Ascending aorta (tissue), 2 donors: Measurements from ENCODE around the gene GJA4. TPM values are rescaled to one million over a fixed set of nuclear protein-coding genes. Genes with fewer than 3 reads are reported as not detected.

Source experiments
- DNase-seq, 2 donors: peaks; one replicate each; pipeline ENCODE4 v3.0.0-alpha.2; 2019; ENCODE audit warnings: low spot score in 2 of 2
- H3K27ac ChIP-seq, 2 donors: fragments of 200-600 bp; sonication (generic); one replicate each; pipeline ENCODE4 v1.5.1; 2016 to 2017; ENCODE audit warnings: mild to moderate bottlenecking in 1 of 2
- H3K27me3 ChIP-seq: fragments of 200-600 bp; sonication (generic); one replicate; pipeline ENCODE4 v1.5.1; 2017
- H3K36me3 ChIP-seq, 2 donors: fragments of 200-600 bp; sonication (generic); one replicate each; pipeline ENCODE4 v1.5.1; 2016
- H3K4me1 ChIP-seq, 2 donors: fragments of 200-600 bp; sonication (generic); one replicate each; pipeline ENCODE4 v1.5.1; 2016 to 2017; ENCODE audit warnings: mild to moderate bottlenecking in 1 of 2
- H3K4me3 ChIP-seq, 2 donors: fragments of 200-600 bp; sonication (generic); one replicate each; pipeline ENCODE4 v1.5.1; 2016 to 2017; ENCODE audit warnings: mild to moderate bottlenecking in 1 of 2
- H3K9me3 ChIP-seq, 2 donors: fragments of 200-600 bp; sonication (generic); one replicate each; pipeline ENCODE4 v1.5.1; 2016
- intact Hi-C: fragments of 100-400 bp; cut with DNase I; formaldehyde crosslinking; loops from one replicate; pipeline ENCODE4 v1.15.1; 2023
- total RNA-seq: library from RNA; depleted of rRNA; stranded (reverse); fragments of >200 nt; gene quantifications from one replicate; pipeline ENCODE4 v1.1.0, GENCODE V29; 2016
- TF ChIP-seq, protein P1 (sequence below), 3 experiments: fragments of 200-600 bp in 2 of 3; fragments of 450-650 bp in 1 of 3; sonication (generic) in 2 of 3; IDR thresholded peaks; one replicate each; pipeline ENCODE4 v1.5.1; 2016 to 2019; ENCODE audit warnings: antibody characterized with exemption in 3 of 3, mild to moderate bottlenecking in 1 of 3, moderate library complexity in 1 of 3

The GJA4 gene
- total RNA-seq, 1 donor from 2014 or later, result 190 TPM

DNA sequence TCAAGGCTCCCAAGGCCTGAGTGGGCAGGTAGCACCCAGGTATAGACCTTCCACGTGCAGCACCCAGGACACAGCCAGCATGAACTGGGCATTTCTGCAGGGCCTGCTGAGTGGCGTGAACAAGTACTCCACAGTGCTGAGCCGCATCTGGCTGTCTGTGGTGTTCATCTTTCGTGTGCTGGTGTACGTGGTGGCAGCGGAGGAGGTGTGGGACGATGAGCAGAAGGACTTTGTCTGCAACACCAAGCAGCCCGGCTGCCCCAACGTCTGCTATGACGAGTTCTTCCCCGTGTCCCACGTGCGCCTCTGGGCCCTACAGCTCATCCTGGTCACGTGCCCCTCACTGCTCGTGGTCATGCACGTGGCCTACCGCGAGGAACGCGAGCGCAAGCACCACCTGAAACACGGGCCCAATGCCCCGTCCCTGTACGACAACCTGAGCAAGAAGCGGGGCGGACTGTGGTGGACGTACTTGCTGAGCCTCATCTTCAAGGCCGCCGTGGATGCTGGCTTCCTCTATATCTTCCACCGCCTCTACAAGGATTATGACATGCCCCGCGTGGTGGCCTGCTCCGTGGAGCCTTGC is 31.5 kb upstream of the GJA4 start:
- H3K27me3 ChIP-seq, result no peaks in the 10 kb centered on the region
- no peak overlapping the region for H3K4me3 ChIP-seq
- no peak for DNase-seq
- TF ChIP-seq, protein P1, sequence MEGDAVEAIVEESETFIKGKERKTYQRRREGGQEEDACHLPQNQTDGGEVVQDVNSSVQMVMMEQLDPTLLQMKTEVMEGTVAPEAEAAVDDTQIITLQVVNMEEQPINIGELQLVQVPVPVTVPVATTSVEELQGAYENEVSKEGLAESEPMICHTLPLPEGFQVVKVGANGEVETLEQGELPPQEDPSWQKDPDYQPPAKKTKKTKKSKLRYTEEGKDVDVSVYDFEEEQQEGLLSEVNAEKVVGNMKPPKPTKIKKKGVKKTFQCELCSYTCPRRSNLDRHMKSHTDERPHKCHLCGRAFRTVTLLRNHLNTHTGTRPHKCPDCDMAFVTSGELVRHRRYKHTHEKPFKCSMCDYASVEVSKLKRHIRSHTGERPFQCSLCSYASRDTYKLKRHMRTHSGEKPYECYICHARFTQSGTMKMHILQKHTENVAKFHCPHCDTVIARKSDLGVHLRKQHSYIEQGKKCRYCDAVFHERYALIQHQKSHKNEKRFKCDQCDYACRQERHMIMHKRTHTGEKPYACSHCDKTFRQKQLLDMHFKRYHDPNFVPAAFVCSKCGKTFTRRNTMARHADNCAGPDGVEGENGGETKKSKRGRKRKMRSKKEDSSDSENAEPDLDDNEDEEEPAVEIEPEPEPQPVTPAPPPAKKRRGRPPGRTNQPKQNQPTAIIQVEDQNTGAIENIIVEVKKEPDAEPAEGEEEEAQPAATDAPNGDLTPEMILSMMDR (IDR thresholded peaks at IDR 0.05), result no peak
- no peaks in the 10 kb centered on the region for H3K9me3 ChIP-seq
- no peaks in the 10 kb centered on the region for H3K36me3 ChIP-seq
- H3K4me1 ChIP-seq, result no peaks in the 10 kb centered on the region
- no peak overlapping the region for H3K27ac ChIP-seq
- intact Hi-C loops, result no loop called here

- no peaks in the 10 kb centered on the region for H3K36me3 ChIP-seq
- TF ChIP-seq, protein P1 (IDR thresholded peaks at IDR 0.05), result no peak
- no peaks in the 10 kb centered on the region for H3K27me3 ChIP-seq
- no peak overlapping the region for H3K27ac ChIP-seq
- no peak overlapping the region for H3K4me3 ChIP-seq
- intact Hi-C loops, result no loop called here
- DNase-seq, result no peak
- no peaks in the 10 kb centered on the region for H3K4me1 ChIP-seq
- H3K9me3 ChIP-seq, result no peaks in the 10 kb centered on the region
Observed at GRCh38 chr1:34761776-34762307, 31.0 kb upstream of the GJA4 start.

DNA sequence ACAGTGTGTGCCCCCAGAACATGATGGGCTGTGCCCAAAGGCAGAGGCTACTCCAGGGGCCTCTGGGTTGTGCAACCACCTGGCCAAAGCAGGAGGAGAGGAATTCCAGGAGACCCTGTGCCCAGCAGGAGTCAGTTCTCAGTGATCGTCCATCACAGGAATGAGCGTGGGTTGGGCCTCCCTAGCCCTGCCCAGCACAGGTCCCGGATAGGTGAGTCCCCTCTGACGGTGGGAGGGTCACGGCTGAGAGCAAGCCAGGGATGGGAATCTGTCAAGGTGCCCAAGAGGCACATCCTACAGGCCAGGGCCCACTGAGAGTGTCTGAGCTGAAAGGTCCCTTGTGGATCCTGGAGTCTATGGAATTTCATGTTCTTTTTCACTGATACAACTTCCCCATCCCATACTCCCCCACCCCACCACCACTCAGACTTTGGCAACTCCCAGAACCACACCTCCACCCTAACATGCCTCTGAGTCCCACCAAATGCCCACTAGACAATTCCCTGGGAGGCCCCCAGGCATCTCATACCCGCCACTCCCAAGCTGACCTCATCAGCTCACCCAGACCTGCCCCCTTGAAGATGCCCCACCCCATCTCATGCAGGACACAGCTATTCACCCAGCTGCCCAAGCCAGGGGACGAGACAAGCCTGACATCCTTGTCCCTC is 30.2 kb upstream of the GJA4 start:
- intact Hi-C loops, result no loop called here
- Histone ChIP-seq H3K4me3 (no peak overlapping the region), H3K4me1 (no peaks in the 10 kb centered on the region), H3K9me3 (no peaks in the 10 kb centered on the region), H3K27me3 (no peaks in the 10 kb centered on the region), H3K36me3 (no peaks in the 10 kb centered on the region), H3K27ac (no peak overlapping the region)
- no peak for DNase-seq
- TF ChIP-seq, protein P1 (IDR thresholded peaks at IDR 0.05), result no peak

DNA sequence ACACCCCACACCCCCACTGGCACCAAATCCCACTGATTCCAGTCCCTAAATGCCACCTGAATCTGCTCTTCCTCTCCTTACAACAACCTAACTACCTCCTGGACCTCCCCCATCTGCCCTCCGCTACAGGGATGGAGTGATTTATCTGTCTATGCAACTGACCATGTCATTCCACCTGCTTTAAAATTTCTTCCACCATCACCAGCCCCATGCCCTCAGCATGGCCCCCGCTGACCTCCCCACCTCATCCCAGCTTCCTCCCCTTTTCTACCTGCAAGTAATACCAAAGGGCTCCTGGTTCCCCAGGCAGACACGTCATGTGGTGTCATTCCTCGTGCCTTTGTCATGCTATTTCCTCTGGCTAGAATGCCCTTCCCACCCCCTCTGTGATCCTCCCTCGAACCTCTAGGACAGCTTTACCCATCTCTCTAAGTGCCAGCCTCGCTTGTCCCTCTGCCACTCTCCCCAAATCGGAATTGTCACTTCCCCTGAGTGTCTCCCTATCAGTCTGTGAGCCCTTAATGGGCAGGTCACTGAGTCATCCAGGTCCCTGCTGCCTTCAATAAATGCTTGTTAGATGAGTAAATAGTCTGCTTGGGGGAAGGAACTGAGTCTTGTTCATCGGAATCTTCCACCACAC is 29.5 kb upstream of the GJA4 start:
- Histone ChIP-seq H3K4me1 (no peaks in the 10 kb centered on the region), H3K4me3 (no peak overlapping the region), H3K9me3 (no peaks in the 10 kb centered on the region), H3K27ac (no peak overlapping the region), H3K27me3 (no peaks in the 10 kb centered on the region), H3K36me3 (no peaks in the 10 kb centered on the region)
- no peak for DNase-seq
- intact Hi-C loops, result no loop called here
- TF ChIP-seq, protein P1 (IDR thresholded peaks at IDR 0.05), result no peak

DNA sequence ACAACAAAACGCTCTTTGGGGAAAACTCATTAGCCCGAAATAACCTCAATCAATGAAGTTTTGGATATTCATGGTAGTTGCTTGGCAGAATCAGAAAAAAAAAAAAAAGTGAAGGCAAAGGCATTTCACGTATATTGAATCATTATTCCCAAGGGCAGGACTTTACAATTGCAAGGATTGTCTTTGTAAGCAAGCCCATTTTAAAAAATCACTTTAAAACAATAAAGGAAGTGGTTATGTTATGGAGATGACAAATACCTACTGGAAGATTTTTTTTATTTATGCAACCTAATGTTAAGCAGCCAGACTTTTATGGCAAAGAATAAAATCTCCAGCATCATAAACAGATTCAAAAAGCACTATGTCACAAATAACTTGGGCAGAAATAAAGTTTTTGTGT is 23.9 kb upstream of the GJA4 start:
- TF ChIP-seq, protein P1 (IDR thresholded peaks at IDR 0.05), result no peak
- H3K9me3 ChIP-seq, result no peaks in the 10 kb centered on the region
- H3K36me3 ChIP-seq, result no peaks in the 10 kb centered on the region
- H3K4me3 ChIP-seq, result no peak overlapping the region
- no peak for DNase-seq
- no peaks in the 10 kb centered on the region for H3K27me3 ChIP-seq
- no peak overlapping the region for H3K27ac ChIP-seq
- no peaks in the 10 kb centered on the region for H3K4me1 ChIP-seq
- intact Hi-C loops, result no loop called here
